NCI-H1930 (cell line): ENCODE measurements around the gene MEF2B.

Source experiments
- DNase-seq, 2 experiments: peaks; one replicate each; lab custom pipeline; 2025; lab: John Stamatoyannopoulos, UW

Gene MEF2B

GRCh38 chr19:19170053-19170872 is at the start of gene MEF2B:
TSS of gene MEF2B (minus strand) at chr19:19170263. CDS start at chr19:19150735, 19,528 bp downstream.
- peak; percentile 61 to 64 for DNase-seq

DNA sequence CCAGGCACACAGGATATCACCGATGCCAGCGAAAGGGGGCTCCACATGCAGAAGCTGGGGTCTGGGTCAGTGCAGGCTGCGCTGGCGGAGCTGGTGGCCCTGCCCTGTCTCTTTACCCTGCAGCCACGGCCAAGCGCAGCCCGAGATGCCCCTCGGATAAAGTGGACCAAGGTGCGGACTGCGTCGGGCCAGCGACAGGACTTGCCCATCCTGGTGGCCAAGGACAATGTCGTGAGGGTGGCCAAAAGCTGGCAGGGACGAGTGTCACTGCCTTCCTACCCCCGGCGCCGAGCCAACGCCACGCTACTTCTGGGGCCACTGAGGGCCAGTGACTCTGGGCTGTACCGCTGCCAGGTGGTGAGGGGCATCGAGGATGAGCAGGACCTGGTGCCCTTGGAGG is 48.8 kb upstream of the MEF2B start:
- DNase-seq, result no peak

- DNase-seq, result peak in 1 of 2 experiments; percentile 34
These were observed 47.0 kb upstream of the MEF2B start for GRCh38 chr19:19217099-19217498.

- no peak for DNase-seq
These were observed 45.7 kb upstream of the MEF2B start for GRCh38 chr19:19215792-19216191.

DNA sequence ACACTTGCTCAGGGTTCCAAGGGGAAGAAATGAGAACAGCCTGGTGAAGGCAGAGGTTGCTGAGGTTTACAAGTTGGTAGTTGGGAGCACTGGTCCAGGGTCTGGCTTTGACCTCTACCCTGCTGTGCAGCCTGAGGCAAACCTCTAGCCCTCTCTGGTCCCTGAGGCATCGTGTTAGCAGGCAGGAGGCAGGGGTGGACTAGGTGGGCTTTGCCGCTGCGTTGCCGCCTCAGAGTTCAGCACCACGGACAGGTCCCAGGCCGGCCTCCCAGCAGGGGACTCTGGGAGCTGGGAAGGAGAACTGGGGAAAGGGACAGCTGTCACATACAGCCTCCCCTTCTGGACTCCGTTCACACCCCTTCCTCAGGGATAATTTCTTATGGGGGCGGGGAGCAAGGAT is 44.8 kb upstream of the MEF2B start:
- no peak for DNase-seq

DNA sequence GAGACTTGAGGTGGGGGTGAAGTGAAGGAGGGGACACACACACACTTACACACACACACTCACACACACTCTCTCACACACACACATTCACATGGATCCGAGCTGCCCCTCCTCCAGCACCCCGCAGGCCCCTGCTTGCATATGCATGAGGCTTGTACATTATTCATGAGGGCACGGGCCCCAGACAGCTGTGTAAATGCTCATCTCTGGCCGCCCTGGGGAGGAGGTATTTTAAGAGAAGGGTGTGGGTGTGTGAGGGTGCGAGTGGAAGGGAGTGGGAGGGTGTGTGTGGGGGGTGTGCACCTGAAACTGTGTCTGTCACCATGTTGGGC is 44.1 kb upstream of the MEF2B start:
- DNase-seq, result no peak

GRCh38 chr19:19213426-19214158 is 43.5 kb upstream of the MEF2B start:
- no peak for DNase-seq

DNA sequence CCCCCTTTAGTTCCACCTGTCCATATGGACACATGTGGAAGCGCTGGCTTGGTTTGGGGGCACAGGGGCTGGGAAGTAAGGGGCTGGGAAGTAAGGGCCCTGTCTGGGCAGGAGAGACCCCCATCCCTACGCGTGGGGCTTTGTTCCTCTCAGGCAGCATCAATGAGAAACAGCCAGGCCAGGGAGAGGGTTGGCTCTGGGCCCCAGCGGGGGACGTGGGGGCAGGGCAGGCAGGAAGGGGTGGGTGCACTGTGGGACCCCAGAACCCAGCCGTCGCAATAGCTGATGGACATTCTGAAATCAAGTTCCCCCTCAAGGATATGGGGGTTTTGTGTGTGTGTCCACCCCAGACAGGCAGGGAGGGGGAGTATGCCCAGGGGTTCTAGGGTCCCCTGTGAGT is 42.9 kb upstream of the MEF2B start:
- no peak for DNase-seq

GRCh38 chr19:19211499-19212420 is 41.7 kb upstream of the MEF2B start, which contains the start of gene NCAN:
TSS of gene NCAN (plus strand) at chr19:19211958. CDS start at chr19:19216954, 4,996 bp downstream.
- DNase-seq, result peak; percentile 36 to 41

- no peak for DNase-seq
These were observed 39.3 kb upstream of the MEF2B start for GRCh38 chr19:19209372-19209771.

DNA sequence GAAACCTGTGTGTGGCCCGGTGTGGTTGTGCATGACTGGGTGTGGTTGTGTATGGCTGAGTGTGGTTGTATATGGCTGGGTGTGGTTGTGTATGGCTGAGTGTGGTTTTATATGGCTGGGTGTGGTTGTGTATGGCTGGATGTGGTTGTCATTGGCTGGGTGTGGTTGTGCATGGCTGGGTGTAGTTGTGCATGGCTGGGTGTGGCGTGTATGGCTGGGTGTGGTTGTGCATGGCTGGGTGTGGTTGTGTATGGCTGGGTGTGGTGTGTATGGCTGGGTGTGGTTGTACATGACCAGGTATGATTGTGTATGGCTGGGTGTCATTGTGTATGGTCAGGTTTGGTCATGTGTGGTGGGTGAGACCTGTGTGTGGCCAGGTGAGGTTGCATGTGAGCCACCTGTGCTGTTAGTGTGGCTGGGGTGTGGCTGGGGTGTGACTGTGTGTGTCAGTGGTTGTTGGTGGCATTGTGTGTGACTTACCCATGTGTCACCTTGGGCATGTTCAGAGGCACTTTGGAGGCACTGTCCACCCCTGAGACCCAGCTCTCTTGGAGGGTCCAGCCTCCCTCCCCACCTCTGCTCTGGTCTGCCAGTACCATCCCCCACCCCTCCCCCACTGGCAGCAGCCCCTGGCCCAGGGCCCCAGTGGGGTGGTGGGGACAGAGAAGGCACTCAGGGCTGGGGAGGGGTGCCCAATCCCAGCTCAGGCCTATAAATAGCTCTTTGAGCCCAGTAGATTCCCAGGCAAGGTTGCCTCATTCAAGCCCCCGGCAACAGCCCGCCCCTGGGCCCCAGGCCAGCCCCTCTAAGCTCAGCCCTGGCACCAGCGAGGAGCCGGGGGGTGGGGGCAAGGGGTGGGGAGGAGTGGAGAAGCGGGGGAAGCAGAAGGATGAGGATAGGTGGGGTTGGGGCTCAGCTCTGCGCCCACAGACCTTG is 37.8 kb upstream of the MEF2B start:
- no peak for DNase-seq

GRCh38 chr19:19206938-19207337 is 36.9 kb upstream of the MEF2B start:
- DNase-seq, result no peak

DNA sequence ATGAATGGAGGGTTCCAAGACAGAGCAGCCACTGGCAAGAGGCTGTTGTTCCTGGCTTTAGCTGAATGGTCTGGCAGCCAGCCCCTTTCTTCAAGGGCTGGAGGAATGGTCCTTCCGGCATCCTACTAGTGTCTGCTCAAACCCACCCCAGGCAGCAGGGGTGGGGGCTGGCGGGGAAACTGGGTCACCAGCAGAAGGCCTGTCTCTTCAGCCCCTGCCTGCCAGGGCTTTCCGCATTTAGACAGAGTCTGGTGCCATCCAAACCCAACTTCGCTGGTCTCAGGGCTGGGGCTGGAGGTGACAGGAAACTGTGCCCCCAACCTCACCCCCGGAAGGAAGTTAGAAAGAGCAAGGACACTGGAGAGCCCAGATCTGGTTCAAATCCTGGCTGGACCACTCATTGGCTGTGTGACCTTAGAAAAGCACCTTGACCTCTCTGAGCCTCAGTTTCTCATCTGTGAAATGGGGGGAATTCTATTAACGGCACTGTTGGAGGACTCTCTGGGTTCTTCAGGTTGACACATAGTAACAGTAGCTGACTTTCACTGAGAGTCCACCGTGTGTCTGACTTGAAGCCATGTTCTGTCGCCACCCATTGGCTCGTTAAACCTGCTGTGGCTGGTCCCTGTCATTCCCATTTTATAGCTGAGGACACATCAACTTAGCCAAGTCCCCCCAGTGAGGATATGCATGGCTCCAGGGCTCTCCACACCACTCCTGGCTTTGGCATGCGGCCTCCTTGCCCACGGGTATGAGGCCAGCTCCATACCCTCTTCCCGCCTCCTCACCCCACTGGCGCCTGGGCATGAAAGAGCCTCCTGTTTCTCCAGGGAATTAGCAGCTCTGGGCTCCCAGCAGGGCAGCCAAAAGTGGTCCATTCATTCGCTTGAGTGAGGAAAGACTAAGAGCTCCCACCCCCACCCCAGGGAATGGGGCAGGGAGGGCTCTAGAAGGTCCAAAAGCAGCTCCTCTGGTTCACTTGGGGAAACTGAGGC is 35.6 kb upstream of the MEF2B start:
- DNase-seq, result no peak

DNA sequence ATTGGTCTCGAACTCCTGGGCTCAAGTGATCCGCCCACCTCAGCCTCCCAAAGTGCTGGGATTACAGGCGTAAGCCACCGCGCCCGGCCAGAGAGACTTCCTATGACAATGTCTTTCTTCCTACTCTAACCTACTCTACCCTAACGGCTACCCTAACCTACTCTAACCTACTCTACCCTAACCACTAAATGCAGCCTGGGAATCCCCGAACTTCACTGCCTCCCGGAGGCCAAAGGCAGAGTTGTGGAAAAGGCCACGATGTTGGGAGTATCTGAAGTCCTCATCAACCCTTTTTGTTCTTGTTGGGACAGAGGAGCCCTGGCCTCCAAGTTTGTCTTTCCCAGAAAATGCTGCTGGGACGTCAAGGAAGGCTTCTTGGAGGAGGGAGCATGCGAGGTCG is 34.1 kb upstream of the MEF2B start:
- DNase-seq, result no peak

GRCh38 chr19:19203012-19203856 is 33.2 kb upstream of the MEF2B start, which contains the start of gene NR2C2AP:
TSS of gene NR2C2AP (minus strand) at chr19:19203414. CDS start at chr19:19203060, 354 bp downstream.
- DNase-seq, result peak; percentile 66 to 79

GRCh38 chr19:19202707-19203011 is 32.6 kb upstream of the MEF2B start:
- DNase-seq, result no peak

GRCh38 chr19:19201697-19202630 is 31.9 kb upstream of the MEF2B start:
- DNase-seq, result no peak

DNA sequence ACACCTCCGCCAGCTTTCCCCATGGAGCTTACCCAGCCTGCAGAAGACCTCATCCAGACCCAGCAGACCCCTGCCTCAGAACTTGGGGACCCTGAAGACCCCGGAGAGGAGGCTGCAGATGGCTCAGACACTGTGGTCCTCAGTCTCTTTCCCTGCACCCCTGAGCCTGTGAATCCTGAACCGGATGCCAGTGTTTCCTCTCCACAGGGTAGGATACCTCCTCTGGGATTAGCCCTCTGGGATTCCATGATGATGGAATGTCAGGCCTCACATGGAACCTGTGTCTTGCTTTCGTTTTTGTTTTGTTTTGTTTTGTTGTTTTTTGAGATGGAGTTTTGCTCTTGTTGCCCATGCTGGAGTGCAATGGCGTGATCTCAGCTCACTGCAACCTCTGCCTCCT is 23.9 kb upstream of the MEF2B start:
- no peak for DNase-seq
